HepG2 (cell line): ENCODE measurements around the gene NME4. TPM values are rescaled to one million over a fixed set of nuclear protein-coding genes. Genes with fewer than 3 reads are reported as not detected.

Experiments used
- CREB1 ChIP-seq, 2 experiments: fragments of 450-650 bp in 1 of 2; IDR thresholded peaks; 2 replicates each; pipeline ENCODE4 v1.6.1; 2016 to 2017; ENCODE audit warnings: control low read depth in 1 of 2, mild to moderate bottlenecking in 1 of 2, missing compliant biosample characterization in 1 of 2, missing genetic modification characterization in 1 of 2
- DPF2 ChIP-seq: sonication (generic); formaldehyde crosslinking; IDR thresholded peaks from 2 replicates; pipeline ENCODE4 v1.4.0; 2020; ENCODE audit warnings: mild to moderate bottlenecking, low read depth, missing genetic modification reagents, borderline replicate concordance
- FLYWCH1 ChIP-seq: sonication (generic); formaldehyde crosslinking; IDR thresholded peaks from 2 replicates; pipeline ENCODE4 v1.8.1; 2023; ENCODE audit warnings: mild to moderate bottlenecking, missing genetic modification reagents
- FOXA1 ChIP-seq, 2 experiments: fragments of 450-650 bp in 1 of 2; sonication (generic) in 1 of 2; formaldehyde crosslinking in 1 of 2; IDR thresholded peaks; 2 replicates each; pipeline versions ENCODE4 v1.4.0 to v1.6.1; 2016 to 2020; ENCODE audit warnings: missing genetic modification reagents in 1 of 2
- FOXO1 ChIP-seq: sonication (generic); formaldehyde crosslinking; IDR thresholded peaks from 2 replicates; pipeline ENCODE4 v1.4.0; 2020; ENCODE audit warnings: missing genetic modification reagents
- IKZF4 ChIP-seq: sonication (generic); formaldehyde crosslinking; IDR thresholded peaks from 2 replicates; pipeline ENCODE4 v1.5.1; 2020; ENCODE audit warnings: borderline replicate concordance, mild to moderate bottlenecking, low read depth, missing genetic modification reagents; ENCODE audit errors: not compliant biosample characterization
- LCORL ChIP-seq, 2 experiments: fragments of 450-650 bp in 1 of 2; sonication (generic) in 1 of 2; formaldehyde crosslinking in 1 of 2; IDR thresholded peaks; 2 replicates each; pipeline versions ENCODE4 v1.5.0 to v1.6.1; 2017 to 2020; ENCODE audit warnings: antibody characterized with exemption in 1 of 2, missing genetic modification reagents in 1 of 2
- MEIS1 ChIP-seq: sonication (generic); formaldehyde crosslinking; IDR thresholded peaks from 2 replicates; pipeline ENCODE4 v1.9.0; 2021; ENCODE audit warnings: mild to moderate bottlenecking, missing genetic modification reagents, moderate library complexity, borderline replicate concordance
- MYC ChIP-seq: sonication (generic); formaldehyde crosslinking; IDR thresholded peaks from 2 replicates; pipeline ENCODE4 v1.9.0; 2021; ENCODE audit warnings: missing genetic modification reagents, borderline replicate concordance
- PLRG1 ChIP-seq: fragments of 450-650 bp; conservative IDR thresholded peaks from 2 replicates; pipeline ENCODE4 v1.6.1; 2016
- POGK ChIP-seq: sonication (generic); formaldehyde crosslinking; conservative IDR thresholded peaks from 2 replicates; pipeline ENCODE4 v1.8.0; 2022; ENCODE audit warnings: mild to moderate bottlenecking, moderate library complexity, missing genetic modification reagents
- TFAP4 ChIP-seq: sonication (generic); IDR thresholded peaks from 2 replicates; pipeline ENCODE4 v1.6.1; 2016; ENCODE audit warnings: low read depth, borderline replicate concordance
- ZBTB7A ChIP-seq: sonication (generic); formaldehyde crosslinking; IDR thresholded peaks from 2 replicates; pipeline ENCODE4 v1.8.0; 2022; ENCODE audit warnings: mild to moderate bottlenecking, missing genetic modification reagents
- ZNF20 ChIP-seq: sonication (generic); formaldehyde crosslinking; IDR thresholded peaks from 2 replicates; pipeline ENCODE4 v1.4.0; 2020; ENCODE audit warnings: mild to moderate bottlenecking, moderate library complexity, missing genetic modification reagents
- ZNF230 ChIP-seq: sonication (generic); formaldehyde crosslinking; IDR thresholded peaks from 2 replicates; pipeline ENCODE4 v1.4.0; 2020; ENCODE audit warnings: mild to moderate bottlenecking, missing genetic modification reagents
- ZNF337 ChIP-seq: sonication (generic); formaldehyde crosslinking; IDR thresholded peaks from 2 replicates; pipeline ENCODE4 v1.5.1; 2020; ENCODE audit warnings: missing genetic modification reagents, low read depth, mild to moderate bottlenecking, borderline replicate concordance
- ZNF572 ChIP-seq: sonication (generic); formaldehyde crosslinking; IDR thresholded peaks from 2 replicates; pipeline ENCODE4 v1.5.1; 2020; ENCODE audit warnings: mild to moderate bottlenecking, missing genetic modification reagents
- ZNF672 ChIP-seq: sonication (generic); formaldehyde crosslinking; IDR thresholded peaks from 2 replicates; pipeline ENCODE4 v1.8.1; 2022; ENCODE audit warnings: missing genetic modification reagents
- ZNF777 ChIP-seq: sonication (generic); formaldehyde crosslinking; IDR thresholded peaks from 2 replicates; pipeline ENCODE4 v1.4.0; 2020; ENCODE audit warnings: missing genetic modification reagents
- polyA plus RNA-seq, 8 experiments: library from polyadenylated mRNA; depleted of rRNA in 3 of 8; stranded (reverse) in 7 of 8; unstranded in 1 of 8; fragments of >200 nt; fragmentation: Illumina TruSeq in 4 of 8; extraction: Trizol in 4 of 8; gene quantifications; 2 replicates each; pipeline versions ENCODE4 v1.2.1 to v1.2.3, GENCODE V29; 2011 to 2016; ENCODE audit warnings: low read depth in 4 of 8, missing spikeins in 1 of 8, mixed read lengths in 1 of 8; ENCODE audit not compliant: insufficient read depth in 1 of 8
- total RNA-seq, 5 experiments: library from RNA; depleted of rRNA; stranded (reverse); fragments of >200 nt; fragmentation: Illumina TruSeq; extraction: Trizol; gene quantifications; 2 replicates each; pipeline ENCODE4 v1.2.3, GENCODE V29; 2016; ENCODE audit warnings: low read depth in 1 of 5
- TF ChIP-seq, protein P1 (sequence below), 2 experiments: sonication (generic) in 1 of 2; formaldehyde crosslinking in 1 of 2; IDR thresholded peaks; 2 replicates each; pipeline versions ENCODE4 v1.4.0 to v1.6.1; 2018 to 2020; ENCODE audit warnings: missing genetic modification reagents in 2 of 2, borderline replicate concordance in 1 of 2, low read depth in 1 of 2, mild to moderate bottlenecking in 1 of 2, missing biosample characterization in 1 of 2

NME4 gene
- total and polyA plus RNA-seq, 2 of the 13 experiments (the other 11 are each of a cell fraction or from before 2014, with no cell fraction given), result 121 to 263 TPM

DNA sequence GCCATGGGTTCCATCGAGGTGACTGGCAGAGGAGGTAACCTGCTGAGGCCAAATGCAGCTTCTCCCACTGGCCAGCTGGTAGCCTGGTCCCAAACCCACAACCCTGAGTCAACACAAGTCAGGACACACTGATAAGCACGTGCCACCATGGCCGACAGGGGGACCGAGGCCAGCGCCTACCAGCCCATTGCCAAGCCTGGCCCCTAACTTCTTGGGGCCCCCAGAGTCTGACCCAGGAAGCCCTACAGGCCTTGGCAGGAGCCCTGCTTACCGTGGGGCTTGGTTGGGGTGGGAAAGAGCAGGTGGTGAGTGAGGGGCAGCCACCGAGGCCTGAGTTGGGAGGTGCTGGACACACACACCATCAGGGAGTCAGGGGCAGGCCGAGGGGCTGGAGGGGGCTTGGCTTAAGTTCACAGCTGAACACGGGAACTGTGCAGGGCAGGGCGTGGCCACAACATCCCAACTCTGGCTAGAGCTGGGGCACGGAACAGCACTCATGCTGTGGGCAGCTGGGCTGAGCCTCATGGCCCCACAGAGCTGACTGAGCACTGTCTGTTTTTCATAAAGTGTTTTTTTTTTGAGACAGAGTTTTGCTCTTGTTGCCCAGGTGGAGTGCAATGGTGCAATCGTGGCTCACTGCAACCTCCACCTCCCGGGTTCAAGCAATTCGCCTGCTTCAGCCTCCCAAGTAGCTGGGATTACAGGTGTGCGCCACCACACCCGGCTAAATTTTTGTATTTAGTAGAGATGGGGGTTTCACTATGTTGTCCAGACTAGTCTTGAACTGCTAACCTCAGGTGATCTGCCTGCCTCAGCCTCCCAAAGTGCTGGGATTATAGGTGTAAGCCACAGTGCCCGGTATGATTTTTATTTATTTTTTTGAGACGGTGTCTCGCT lies 32.2 kb upstream of the NME4 start (continued):
- TF ChIP-seq ZNF777 (CRISPR knock-in tag) (no peak), ZNF20 (CRISPR knock-in tag) (no peak), DPF2 (no peak), FLYWCH1 (CRISPR knock-in tag) (no peak), ZNF230 (no peak), FOXO1 (CRISPR knock-in tag) (no peak), MYC (peak; percentile 72; the same call in 1 of the 2 replicates), MEIS1 (CRISPR knock-in tag) (no peak), ZBTB7A (peak; percentile 53; the same call in 1 of the 2 replicates), LCORL (IDR thresholded peaks at IDR 0.05) (no peak), LCORL (CRISPR knock-in tag; IDR thresholded peaks at IDR 0.05) (0 out of 2 replicates have a peak, but pooled peaks have one; percentile 19), POGK (CRISPR knock-in tag) (0 out of 2 replicates have a peak, but pooled peaks have one; percentile 36), ZNF337 (CRISPR knock-in tag) (no peak), TFAP4 (peak; percentile 41; the same call in 1 of the 2 replicates), CREB1 (IDR thresholded peaks at IDR 0.05) (no peak), CREB1 (CRISPR knock-in tag; IDR thresholded peaks at IDR 0.05) (no peak), ZNF572 (CRISPR knock-in tag) (0 out of 2 replicates have a peak, but pooled peaks have one; percentile 41), FOXA1 (IDR thresholded peaks at IDR 0.05) (no peak), FOXA1 (CRISPR knock-in tag; IDR thresholded peaks at IDR 0.05) (peak; percentile 58; the same call in 1 of the 2 replicates), PLRG1 (no peak), ZNF672 (CRISPR knock-in tag) (no peak), IKZF4 (CRISPR knock-in tag) (no peak)
- TF ChIP-seq, protein P1, sequence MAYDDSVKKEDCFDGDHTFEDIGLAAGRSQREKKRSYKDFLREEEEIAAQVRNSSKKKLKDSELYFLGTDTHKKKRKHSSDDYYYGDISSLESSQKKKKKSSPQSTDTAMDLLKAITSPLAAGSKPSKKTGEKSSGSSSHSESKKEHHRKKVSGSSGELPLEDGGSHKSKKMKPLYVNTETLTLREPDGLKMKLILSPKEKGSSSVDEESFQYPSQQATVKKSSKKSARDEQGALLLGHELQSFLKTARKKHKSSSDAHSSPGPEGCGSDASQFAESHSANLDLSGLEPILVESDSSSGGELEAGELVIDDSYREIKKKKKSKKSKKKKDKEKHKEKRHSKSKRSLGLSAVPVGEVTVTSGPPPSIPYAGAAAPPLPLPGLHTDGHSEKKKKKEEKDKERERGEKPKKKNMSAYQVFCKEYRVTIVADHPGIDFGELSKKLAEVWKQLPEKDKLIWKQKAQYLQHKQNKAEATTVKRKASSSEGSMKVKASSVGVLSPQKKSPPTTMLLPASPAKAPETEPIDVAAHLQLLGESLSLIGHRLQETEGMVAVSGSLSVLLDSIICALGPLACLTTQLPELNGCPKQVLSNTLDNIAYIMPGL (CRISPR knock-in tag; IDR thresholded peaks at IDR 0.05; ENCODE audit: borderline replicate concordance in 1 of 2, low read depth in 1 of 2), result 0 out of 4 replicates have a peak, but pooled peaks of 1 of the 2 experiments have one; percentile 26
